Activated CD4-positive, alpha-beta T cell treated with anti-CD3 and anti-CD28 coated beads, Interleukin-2, amount 50 U/mL, for 24 hours (primary cell): Measurements from ENCODE around the gene SGCA.

Experiments
- DNase-seq, 2 donors: peaks; one replicate each; pipeline ENCODE4 v3.0.0-alpha.2; 2020; ENCODE audit warnings: low read depth in 1 of 2, low spot score in 1 of 2

Gene SGCA

GRCh38 chr17:50181591-50182560 is 16.1 kb downstream of the SGCA start:
- DNase-seq = no peak

GRCh38 chr17:50182783-50183420 is 17.1 kb downstream of the SGCA start:
- DNase-seq = no peak

- no peak for DNase-seq
Observed at GRCh38 chr17:50183421-50183994, 17.7 kb downstream of the SGCA start.

GRCh38 chr17:50184064-50184463 is 18.3 kb downstream of the SGCA start:
- no peak for DNase-seq

DNA sequence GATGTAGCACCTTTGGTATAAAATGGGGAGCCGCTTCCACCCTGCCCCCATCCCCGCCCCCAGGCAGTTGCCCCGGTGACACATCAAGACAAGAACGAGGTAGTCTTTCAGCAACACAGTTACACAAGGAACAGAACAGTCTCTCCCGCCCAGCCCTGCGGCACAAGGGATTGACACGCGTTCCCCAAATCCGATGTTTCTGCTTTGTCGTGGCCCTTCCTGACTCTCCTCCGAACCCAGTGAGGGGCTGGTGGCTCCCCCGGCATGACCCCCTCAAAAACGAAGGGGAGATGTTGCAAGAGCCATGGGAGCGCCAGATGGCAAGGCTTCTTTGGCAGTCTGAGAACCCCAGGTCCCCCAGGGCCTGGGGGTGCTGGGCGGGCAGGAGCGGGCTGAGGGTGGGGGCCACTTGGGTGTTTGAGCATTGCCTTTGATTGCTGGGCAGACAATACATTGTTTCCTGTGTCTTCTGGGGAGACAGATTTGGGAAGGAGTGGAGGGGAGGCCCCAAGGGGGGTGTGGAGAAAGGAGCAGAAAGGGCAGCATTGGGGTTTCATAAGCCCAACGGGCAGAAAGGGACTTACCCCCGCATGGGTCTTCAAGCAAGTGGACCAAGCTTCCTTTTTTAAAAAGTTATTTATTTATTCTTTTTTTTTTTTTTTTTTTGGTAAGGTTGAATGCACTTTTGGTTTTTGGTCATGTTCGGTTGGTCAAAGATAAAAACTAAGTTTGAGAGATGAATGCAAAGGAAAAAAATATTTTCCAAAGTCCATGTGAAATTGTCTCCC is 19.0 kb downstream of the SGCA start:
- DNase-seq = no peak

- no peak for DNase-seq
Observed at GRCh38 chr17:50185631-50186471, 20.0 kb downstream of the SGCA start.

DNA sequence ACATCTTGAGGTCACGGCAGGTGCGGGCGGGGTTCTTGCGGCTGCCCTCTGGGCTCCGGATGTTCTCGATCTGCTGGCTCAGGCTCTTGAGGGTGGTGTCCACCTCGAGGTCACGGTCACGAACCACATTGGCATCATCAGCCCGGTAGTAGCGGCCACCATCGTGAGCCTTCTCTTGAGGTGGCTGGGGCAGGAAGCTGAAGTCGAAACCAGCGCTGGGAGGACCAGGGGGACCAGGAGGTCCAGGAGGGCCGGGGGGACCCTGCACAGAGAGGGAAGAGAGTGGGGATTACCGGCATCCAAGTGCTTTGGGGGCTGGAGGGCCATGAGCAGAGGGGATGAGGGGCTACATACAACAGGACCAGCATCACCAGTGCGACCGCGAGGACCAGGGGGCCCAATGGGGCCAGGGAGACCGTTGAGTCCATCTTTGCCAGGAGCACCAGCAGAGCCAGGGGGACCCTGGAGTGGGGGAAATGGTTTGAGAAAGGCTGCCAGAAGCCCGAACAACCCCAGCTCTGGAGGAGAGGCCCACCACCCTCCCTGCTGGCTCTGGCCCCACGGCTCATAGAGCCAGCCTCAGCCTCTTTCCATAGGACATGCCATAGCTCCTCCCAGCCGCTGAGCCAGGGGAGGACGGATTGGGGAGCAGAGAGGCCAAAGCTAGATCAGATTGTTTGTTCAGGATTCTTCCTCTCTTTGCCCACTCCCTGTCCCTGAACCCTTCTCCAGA is 21.0 kb downstream of the SGCA start:
- DNase-seq = no peak

- DNase-seq = no peak
Observed at GRCh38 chr17:50187394-50187725, 21.6 kb downstream of the SGCA start.

DNA sequence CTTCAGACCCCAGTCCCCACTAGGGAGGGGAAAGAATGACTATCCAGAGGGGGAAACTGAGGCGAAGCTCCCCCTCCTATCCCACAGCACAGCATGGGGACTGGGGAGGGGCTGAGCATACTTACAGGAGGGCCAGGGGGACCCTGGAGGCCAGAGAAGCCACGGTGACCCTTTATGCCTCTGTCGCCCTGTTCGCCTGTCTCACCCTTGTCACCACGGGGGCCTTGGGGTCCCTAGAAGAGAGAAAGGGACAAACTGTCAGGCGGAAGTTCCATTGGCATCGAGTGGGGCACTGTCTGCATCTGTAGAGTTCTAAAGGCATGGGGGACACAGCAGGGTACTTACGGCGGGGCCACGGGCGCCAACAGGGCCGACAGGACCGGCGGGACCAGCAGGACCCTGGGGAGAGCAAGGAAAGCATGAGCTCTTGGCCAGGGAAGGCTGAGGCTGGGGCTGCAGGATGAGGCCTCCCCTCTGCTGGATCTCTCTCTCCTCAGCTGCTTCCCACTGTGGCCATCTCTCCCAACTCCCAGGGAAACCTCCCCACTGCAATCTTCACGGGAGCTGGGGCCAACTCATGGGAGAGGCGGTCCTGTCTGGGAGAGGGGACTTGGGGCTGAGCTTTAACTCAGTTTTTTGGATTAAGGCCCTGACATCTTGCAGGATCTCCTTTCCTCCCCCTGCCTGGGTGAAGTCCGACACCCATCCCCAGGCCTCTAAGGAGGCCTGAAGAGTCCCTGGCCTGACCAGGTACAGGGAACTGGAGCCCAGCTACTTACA is 22.1 kb downstream of the SGCA start:
- no peak for DNase-seq

DNA sequence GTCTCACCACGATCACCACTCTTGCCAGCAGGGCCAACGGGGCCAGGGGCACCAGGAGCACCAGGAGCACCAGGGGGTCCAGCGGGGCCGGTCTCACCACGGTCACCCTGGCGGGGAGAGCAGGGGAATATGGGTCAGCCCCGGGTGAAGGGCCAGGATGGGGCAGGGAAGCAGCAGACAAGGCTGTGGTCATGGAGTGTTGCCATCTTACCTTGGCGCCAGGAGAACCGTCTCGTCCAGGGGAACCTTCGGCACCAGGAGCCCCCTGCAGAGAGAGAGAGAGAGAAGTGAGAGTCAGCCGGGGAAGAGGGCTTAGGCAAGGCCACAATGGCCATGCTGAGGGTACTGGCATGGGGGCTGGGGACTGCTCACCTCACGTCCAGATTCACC is 22.7 kb downstream of the SGCA start:
- no peak for DNase-seq

DNA sequence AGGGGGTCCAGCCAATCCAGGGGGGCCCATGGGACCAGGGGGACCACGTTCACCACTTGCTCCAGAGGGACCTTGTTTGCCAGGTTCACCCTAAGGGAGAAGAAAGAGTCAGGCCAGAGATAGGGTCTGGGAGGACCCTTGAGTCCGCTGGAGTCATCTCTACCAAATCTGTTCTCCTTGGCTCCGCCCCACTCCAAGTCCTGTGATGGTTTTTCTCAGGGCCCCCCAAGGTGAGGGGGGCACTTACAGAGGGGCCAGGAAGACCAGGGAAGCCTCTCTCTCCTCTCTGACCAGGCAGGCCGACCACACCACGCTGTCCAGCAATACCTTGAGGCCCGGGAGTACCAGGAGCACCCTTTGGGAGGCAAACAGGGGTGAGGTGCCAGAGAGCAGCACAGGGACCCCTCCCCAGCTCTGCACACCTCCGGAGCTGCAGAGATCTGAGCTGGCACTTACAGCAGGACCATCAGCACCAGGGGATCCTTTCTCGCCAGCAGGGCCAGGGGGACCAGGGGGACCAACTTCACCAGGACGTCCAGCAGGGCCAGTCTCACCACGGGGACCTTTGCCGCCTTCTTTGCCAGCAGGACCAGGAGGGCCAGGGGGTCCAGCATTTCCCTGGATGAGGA is 23.2 kb downstream of the SGCA start:
- no peak for DNase-seq

DNA sequence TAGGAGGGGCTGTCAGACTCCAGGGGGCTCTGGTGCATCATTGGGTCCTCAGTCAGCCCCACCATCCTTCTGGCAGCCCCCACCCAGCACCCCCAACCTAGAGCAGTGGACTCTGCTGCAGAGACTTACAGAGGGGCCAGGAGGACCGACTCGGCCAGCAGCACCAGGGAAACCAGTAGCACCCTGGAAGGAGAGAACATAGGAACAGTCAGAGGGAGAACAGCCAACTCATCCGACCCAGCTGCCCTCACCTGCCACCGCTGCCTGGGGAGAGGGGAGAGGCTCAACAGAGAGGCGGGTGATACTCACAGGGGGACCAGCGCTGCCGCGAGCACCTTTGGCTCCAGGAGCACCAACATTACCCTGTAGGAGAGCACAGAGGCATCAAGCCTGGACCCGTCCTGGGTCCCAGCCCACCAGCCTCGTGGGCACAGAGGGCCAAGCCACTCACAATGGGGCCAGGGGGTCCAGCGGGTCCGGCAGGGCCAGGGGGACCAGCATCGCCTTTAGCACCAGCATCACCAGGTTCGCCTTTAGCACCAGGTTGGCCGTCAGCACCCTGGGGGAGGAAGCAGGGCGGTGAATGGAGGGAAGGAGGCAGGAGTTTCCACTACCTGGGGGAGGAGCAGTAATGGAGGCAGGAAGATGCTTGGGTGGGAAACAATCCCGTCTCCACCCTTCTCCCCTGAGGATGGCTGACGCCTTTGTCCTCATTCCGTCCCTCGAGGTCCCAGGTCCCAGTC is 23.9 kb downstream of the SGCA start:
- DNase-seq = no peak

DNA sequence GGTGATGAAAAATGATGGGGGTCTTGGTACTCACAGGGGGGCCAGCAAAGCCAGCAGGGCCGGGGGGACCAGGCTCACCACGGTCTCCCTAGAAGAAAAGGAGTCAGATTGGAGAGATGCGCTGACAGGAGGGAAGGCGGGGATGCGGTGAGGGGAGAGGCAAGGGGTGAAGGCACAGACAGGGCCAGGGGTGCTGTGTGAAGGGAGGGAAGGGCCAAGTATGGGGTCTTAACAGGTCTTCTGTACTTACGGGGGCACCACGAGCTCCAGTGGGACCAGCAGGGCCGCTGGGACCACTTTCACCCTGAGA is 24.4 kb downstream of the SGCA start:
- no peak for DNase-seq

- DNase-seq = no peak
Observed at GRCh38 chr17:50190603-50191358, 25.0 kb downstream of the SGCA start.

GRCh38 chr17:50191359-50192143 is 25.7 kb downstream of the SGCA start:
- DNase-seq = no peak

GRCh38 chr17:50192144-50192617 is 26.4 kb downstream of the SGCA start:
- no peak for DNase-seq
